ENCODE measurements around the gene C1orf105.

DNA sequence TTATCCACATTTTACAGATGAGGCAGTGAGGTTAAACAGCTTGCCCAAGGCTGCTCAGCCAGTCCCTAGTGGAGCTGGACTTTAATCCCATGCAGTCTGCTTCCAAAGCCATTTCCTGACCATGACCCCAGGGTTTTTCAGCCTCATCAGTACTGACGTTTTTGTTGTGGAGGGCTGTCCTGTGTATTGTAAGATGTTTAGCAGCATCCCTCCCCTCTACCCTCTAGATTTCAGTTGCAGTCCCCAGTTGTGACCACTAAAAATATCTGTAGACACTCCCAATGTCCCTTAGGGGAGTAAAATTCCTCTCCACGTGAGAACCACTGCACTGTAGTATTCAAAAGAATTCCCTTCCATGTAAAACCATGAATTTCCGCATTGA lies 30.2 kb upstream of the C1orf105 start:
- no peak for TF ChIP-seq EP300 (IDR thresholded peaks at IDR 0.05)
- no peak for TF ChIP-seq POLR2A (IDR thresholded peaks at IDR 0.05)

Data from gastroesophageal sphincter (tissue), 2 donors.